Measurements from ENCODE around the gene DAPL1. TPM values are rescaled to one million over a fixed set of nuclear protein-coding genes. Genes with fewer than 3 reads are reported as not detected.

The DAPL1 gene
- total and polyA plus RNA-seq, 10 of the 15 experiments (the other 5 are each of a cell fraction or from before 2014, with no cell fraction given) = not detected

- ChIA-PET POLR2A (no interaction called here), SMC1A (ENCODE audit: uncharacterized antibody, unreplicated experiment) (no interaction called here), RAD21 (ENCODE audit: unreplicated experiment) (no interaction called here), CTCF (no interaction called here)
- no peak for DNase-seq (ENCODE audit: low read depth, low spot score)
- Histone ChIP-seq H3K27me3 (replicated peaks in 1 of 2; ENCODE audit: control insufficient read depth in 2 of 2, insufficient read depth in 2 of 2, low read length in 1 of 2) (no peaks in the 10 kb centered on the region), H3K36me3 (ENCODE audit: control insufficient read depth in 2 of 2, insufficient read depth in 2 of 2, low read length in 1 of 2) (no peaks in the 10 kb centered on the region), H3K79me2 (ENCODE audit: control insufficient read depth, insufficient read depth, low read length) (no peaks in the 10 kb centered on the region), H3K9ac (ENCODE audit: control insufficient read depth, insufficient read depth, low read length) (no peak overlapping the region), H3K9me3 (replicated peaks; ENCODE audit: control insufficient read depth, insufficient read depth, low read length) (no peaks in the 10 kb centered on the region), H3K4me1 (ENCODE audit: control insufficient read depth, insufficient read depth, low read length) (no peaks in the 10 kb centered on the region), H3K4me3 (no peak overlapping the region), H2AFZ (ENCODE audit: control insufficient read depth, low read depth, low read length) (no peak overlapping the region), H4K20me1 (ENCODE audit: control insufficient read depth, insufficient read depth) (no peaks in the 10 kb centered on the region), H3K4me2 (ENCODE audit: control insufficient read depth, insufficient read depth) (no peak overlapping the region), H3K27ac (ENCODE audit: control insufficient read depth, insufficient read depth) (no peak overlapping the region)
- no peak for ATAC-seq
- WGBS (ENCODE audit: insufficient coverage, insufficient replicate concordance, low lambda C conversion rate, missing lambda C conversion rate) = 10% methylated on average over 3 of the region's 3 CpGs
- BruUV-seq (replicated peaks) = no TSS peak
- FAIRE-seq = no peak
- intact Hi-C loops (cut with micrococcal nuclease; ENCODE audit: unreplicated experiment) = no loop called here
- in situ Hi-C loops (cut with MboI) = no loop called here
- TF ChIP-seq SREBF2 (IDR thresholded peaks at IDR 0.05; ENCODE audit: low read length) (no peak), REST (IDR thresholded peaks at IDR 0.05; ENCODE audit: low read depth, low read length) (no peak), RELA (IDR thresholded peaks at IDR 0.05; ENCODE audit: borderline replicate concordance, partially characterized antibody) (no peak), E4F1 (IDR thresholded peaks at IDR 0.05; ENCODE audit: borderline replicate concordance, partially characterized antibody) (no peak), SUPT20H (IDR thresholded peaks at IDR 0.05; ENCODE audit: borderline replicate concordance, control insufficient read depth, low read depth, low read length) (no peak), EGR1 (IDR thresholded peaks at IDR 0.05; ENCODE audit: borderline replicate concordance in 1 of 2, low read depth in 2 of 2, low read length in 2 of 2) (no peak), POLR2A (IDR thresholded peaks at IDR 0.05; ENCODE audit: low read depth, low read length) (no peak), NFYB (IDR thresholded peaks at IDR 0.05; ENCODE audit: insufficient read depth, low read depth, low read length) (no peak), CREM (IDR thresholded peaks at IDR 0.05; ENCODE audit: low read depth) (no peak), FOXK2 (IDR thresholded peaks at IDR 0.05) (no peak), E2F4 (IDR thresholded peaks at IDR 0.05; ENCODE audit: low read depth, low read length) (no peak), HSF1 (IDR thresholded peaks at IDR 0.05; ENCODE audit: low read depth, low read length) (no peak), SREBF1 (IDR thresholded peaks at IDR 0.05; ENCODE audit: low read length) (no peak), GATAD2B (conservative IDR thresholded peaks at IDR 0.05; ENCODE audit: low read depth) (no peak)
These were observed 18.0 kb upstream of the DAPL1 start for GRCh38 chr2:158777077-158777476.

Data from GM12878 (cell line).